RWPE2 (cell line): Measurements from ENCODE around the gene ACADSB.

Experiments
- ATAC-seq: fragments of 200-7000 bp; cut with Tn5 transposase; 3 replicates; pipeline ENCODE4 v1.9.1; 2021; ENCODE audit warnings: low read depth
- DNase-seq: peaks from one replicate; pipeline ENCODE4 v3.0.0-alpha.2; 2020; ENCODE audit warnings: low spot score
- H3K27ac ChIP-seq: fragments of 450-650 bp; 2 replicates; pipeline ENCODE4 v1.5.1; 2017; ENCODE audit warnings: mild to moderate bottlenecking; ENCODE audit not compliant: poor library complexity, severe bottlenecking
- H3K27me3 ChIP-seq: fragments of 250-450 bp; sonication (Bioruptor Pico); 2 replicates; pipeline ENCODE4 v1.5.1; 2021; ENCODE audit warnings: mild to moderate bottlenecking, moderate library complexity; ENCODE audit not compliant: insufficient read depth, poor library complexity, severe bottlenecking
- H3K36me3 ChIP-seq: fragments of 250-450 bp; sonication (Bioruptor Pico); 2 replicates; pipeline ENCODE4 v1.5.1; 2020; ENCODE audit warnings: low read depth, mild to moderate bottlenecking, moderate library complexity
- H3K4me1 ChIP-seq: fragments of 250-450 bp; sonication (Bioruptor Pico); 2 replicates; pipeline ENCODE4 v1.5.1; 2021; ENCODE audit warnings: mild to moderate bottlenecking, moderate library complexity; ENCODE audit not compliant: insufficient read depth, poor library complexity, severe bottlenecking
- H3K4me3 ChIP-seq: fragments of 250-450 bp; sonication (Bioruptor Pico); 2 replicates; pipeline ENCODE4 v1.5.1; 2021; ENCODE audit warnings: mild to moderate bottlenecking, moderate library complexity; ENCODE audit not compliant: severe bottlenecking
- H3K9me3 ChIP-seq: fragments of 250-450 bp; sonication (Bioruptor Pico); 2 replicates; pipeline ENCODE4 v1.5.1; 2021; ENCODE audit warnings: mild to moderate bottlenecking, moderate library complexity; ENCODE audit not compliant: severe bottlenecking
- CTCF ChIP-seq: fragments of 450-650 bp; IDR thresholded peaks from one replicate; pipeline ENCODE4 v1.5.1; 2017; ENCODE audit warnings: mild to moderate bottlenecking, moderate library complexity; ENCODE audit not compliant: poor library complexity, severe bottlenecking

ACADSB gene

DNA sequence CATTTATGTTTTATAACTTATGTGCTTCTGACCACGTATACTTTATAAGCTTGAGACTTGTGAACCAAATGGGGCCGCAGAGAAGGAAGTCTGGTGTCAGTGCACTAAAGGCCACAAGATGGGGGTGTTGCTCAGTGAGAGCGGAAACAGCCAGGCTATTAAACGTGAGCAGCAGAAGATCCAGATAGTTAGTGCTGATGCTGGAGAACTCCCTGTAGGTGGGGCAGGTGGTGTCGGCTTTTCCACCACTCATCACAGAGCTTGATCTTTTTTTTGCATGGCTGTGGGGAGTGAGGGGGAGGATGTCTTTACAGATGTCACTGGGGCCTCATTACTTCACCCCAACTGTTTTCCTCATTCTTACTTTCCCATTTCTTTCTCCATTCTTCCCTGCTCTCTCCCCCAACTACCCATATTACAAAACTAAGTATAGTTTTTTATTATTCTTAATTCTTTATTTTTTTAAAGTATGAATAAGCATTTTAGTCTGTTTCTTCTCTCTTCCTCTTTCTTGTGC lies 34.7 kb downstream of the ACADSB start:
- Histone ChIP-seq H3K4me3 (no peak overlapping the region), H3K27ac (no peak overlapping the region), H3K36me3 (no peaks in the 10 kb centered on the region), H3K9me3 (no peaks in the 10 kb centered on the region), H3K4me1 (no peaks in the 10 kb centered on the region), H3K27me3 (no peaks in the 10 kb centered on the region)
- peak; percentile 87 for TF ChIP-seq CTCF
- no peak for DNase-seq
- ATAC-seq = peak; percentile 92

GRCh38 chr10:123044391-123044790 lies 35.6 kb downstream of the ACADSB start:
- peak; percentile 13 for TF ChIP-seq CTCF
- Histone ChIP-seq H3K4me3 (no peak overlapping the region), H3K27ac (no peak overlapping the region), H3K36me3 (no peaks in the 10 kb centered on the region), H3K4me1 (no peaks in the 10 kb centered on the region), H3K27me3 (no peaks in the 10 kb centered on the region), H3K9me3 (no peaks in the 10 kb centered on the region)
- DNase-seq = no peak
- ATAC-seq = no peak

DNA sequence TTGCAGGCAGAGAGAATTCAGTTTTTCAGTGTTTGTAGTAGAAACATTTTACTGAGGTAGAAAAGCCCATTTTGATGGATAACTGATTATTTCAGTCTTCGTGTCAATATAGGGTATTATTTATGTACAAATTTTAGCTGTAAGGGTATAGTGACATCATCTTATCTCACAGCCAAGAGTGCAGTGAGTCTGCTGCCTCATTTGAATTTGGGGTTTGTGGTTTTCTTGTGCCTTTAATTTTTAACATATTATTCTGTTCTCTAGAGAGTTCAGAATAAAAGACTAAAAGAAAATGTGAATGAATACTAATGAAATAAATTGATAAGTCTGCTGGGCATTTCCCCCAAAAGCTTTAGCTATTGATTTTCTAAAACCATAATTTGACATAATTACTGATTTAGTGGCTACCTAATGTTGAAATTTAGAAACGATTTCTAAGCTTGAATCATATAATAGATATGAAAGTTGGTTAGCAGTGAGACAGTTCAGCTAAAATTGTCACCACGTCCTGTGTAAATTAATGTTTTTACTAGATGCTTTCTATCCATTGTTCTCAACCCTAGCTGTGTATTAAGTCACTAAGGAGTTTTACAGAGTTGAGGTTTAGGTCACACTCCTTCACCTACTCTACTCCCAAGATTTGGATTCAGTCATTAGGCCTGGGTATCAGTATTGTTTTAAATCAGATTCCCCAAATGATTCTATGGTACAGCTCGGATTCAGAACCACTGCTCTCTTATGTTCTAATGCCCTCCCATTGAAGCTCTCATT lies 37.3 kb downstream of the ACADSB start:
- no peak for ATAC-seq

DNA sequence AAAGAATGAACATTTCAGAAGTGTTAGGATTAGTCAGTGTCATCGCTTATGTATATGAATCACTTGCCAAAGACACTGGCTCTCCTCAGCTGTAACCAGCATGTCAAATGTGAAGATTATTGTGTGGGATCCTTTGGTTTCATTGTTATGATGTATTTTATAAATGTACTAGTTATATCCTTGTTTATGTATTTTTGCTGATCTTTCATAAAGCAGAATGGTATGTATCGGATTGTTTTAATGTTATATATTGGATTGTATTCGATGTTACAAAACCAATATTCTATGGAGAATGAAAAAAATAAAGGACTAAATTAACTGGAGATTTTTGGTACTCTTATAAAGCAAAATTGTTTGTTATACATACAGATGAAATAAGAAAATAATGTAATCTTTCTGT lies 49.2 kb downstream of the ACADSB start:
- Histone ChIP-seq H3K9me3 (no peaks in the 10 kb centered on the region), H3K4me1 (no peaks in the 10 kb centered on the region), H3K4me3 (no peak overlapping the region), H3K36me3 (no peaks in the 10 kb centered on the region), H3K27ac (no peak overlapping the region), H3K27me3 (no peaks in the 10 kb centered on the region)
- DNase-seq (no peak), ATAC-seq (no peak)
- TF ChIP-seq CTCF = no peak

More for the DNA sequence above, 37.3 kb downstream of the ACADSB start:
- no peak overlapping the region for H3K4me3 ChIP-seq
- H3K4me1 ChIP-seq = no peaks in the 10 kb centered on the region
- H3K27me3 ChIP-seq = no peaks in the 10 kb centered on the region
- no peak for DNase-seq
- H3K27ac ChIP-seq = no peak overlapping the region
- H3K9me3 ChIP-seq = no peaks in the 10 kb centered on the region
- TF ChIP-seq CTCF = no peak
- H3K36me3 ChIP-seq = no peaks in the 10 kb centered on the region

- H3K27me3 ChIP-seq = peaks cover 5% of the 10 kb centered on the region
- no peaks in the 10 kb centered on the region for H3K4me1 ChIP-seq
- H3K9me3 ChIP-seq = no peaks in the 10 kb centered on the region
- no peak for DNase-seq
- H3K27ac ChIP-seq = no peak overlapping the region
- ATAC-seq = no peak
- no peaks in the 10 kb centered on the region for H3K36me3 ChIP-seq
- H3K4me3 ChIP-seq = no peak overlapping the region
- TF ChIP-seq CTCF = no peak
Measured at GRCh38 chr10:123061865-123062264, 53.1 kb downstream of the ACADSB start.
